OCI-LY7 (cell line): ENCODE measurements around the gene RARA.

Experiments used
- EZH2phosphoT487 ChIP-seq: fragments of 200-600 bp; sonication (generic); IDR thresholded peaks from 2 replicates; pipeline ENCODE4 v1.6.1; 2018; ENCODE audit warnings: low read depth, borderline replicate concordance, mild to moderate bottlenecking, mixed run types, antibody characterized with exemption, low read length, moderate library complexity, mixed read lengths
- TF ChIP-seq, protein P1 (sequence below): fragments of 200-600 bp; sonication (generic); conservative IDR thresholded peaks from 2 replicates; pipeline ENCODE4 v1.5.1; 2014; ENCODE audit warnings: mild to moderate bottlenecking, antibody characterized with exemption, low read length, moderate library complexity, mixed read lengths

DNA sequence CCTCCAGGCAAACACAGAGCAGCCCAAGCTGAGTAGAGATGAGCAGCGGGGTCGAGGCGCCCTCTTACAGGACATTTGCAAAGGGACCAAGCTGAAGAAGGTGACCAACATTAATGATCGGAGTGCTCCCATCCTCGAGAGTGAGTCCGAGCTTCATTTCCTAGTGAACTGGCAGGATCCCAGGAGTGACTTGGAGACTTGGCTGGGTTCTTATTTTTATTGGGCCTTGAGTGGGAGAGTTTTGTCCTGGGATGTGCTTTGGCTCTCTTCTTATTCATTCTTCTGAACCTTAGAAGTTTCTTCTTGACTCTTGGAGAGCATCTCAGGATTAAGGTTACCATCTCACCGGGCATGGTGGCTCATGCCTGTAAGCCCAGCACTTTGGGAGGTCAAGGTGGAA, 48.5 kb upstream of the RARA start:
- TF ChIP-seq, protein P1, sequence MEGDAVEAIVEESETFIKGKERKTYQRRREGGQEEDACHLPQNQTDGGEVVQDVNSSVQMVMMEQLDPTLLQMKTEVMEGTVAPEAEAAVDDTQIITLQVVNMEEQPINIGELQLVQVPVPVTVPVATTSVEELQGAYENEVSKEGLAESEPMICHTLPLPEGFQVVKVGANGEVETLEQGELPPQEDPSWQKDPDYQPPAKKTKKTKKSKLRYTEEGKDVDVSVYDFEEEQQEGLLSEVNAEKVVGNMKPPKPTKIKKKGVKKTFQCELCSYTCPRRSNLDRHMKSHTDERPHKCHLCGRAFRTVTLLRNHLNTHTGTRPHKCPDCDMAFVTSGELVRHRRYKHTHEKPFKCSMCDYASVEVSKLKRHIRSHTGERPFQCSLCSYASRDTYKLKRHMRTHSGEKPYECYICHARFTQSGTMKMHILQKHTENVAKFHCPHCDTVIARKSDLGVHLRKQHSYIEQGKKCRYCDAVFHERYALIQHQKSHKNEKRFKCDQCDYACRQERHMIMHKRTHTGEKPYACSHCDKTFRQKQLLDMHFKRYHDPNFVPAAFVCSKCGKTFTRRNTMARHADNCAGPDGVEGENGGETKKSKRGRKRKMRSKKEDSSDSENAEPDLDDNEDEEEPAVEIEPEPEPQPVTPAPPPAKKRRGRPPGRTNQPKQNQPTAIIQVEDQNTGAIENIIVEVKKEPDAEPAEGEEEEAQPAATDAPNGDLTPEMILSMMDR = no peak
- no peak for TF ChIP-seq EZH2phosphoT487
